ENCODE data around the gene ACTL6A. TPM values are rescaled to one million over a fixed set of nuclear protein-coding genes. Genes with fewer than 3 reads are reported as not detected.

Gene ACTL6A
- total and polyA plus RNA-seq, 11 donors: 14.1 to 32.6 (median 19.8) TPM

DNA sequence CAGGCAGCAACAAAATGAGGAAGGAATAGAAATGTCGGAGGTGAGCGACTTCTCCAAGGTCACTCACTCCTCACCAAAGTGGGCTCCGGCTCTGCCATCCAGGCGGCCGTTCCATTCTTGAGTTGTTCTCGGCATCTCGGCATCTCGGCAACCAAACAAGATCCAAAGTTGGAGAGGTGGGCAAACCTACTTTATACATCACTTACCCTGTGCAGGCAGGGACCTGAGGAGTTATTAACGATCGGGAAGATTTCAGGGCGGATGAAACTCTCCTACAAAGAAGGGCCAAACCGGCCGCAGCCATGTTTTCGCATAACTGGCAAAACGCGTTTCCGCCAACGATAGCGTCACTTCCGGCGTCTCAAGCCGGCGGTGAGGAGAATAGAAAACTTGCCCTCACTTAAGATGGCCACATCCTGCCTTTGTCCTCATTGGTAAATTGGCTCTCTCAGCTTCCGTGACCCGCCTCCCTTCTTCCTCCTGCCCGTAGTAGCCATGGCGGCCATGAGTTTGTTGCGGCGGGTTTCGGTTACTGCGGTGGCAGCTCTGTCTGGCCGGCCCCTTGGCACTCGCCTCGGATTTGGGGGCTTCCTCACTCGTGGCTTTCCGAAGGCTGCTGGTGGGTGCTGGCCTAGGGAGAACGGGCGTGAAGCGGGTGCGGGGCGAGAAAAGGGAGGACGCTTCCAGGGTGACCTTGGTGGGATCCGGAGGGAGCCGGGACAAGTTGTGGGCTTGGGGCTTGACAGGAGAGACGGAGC lies 41.8 kb downstream of the ACTL6A start, which contains the start of the genes MRPL47 and NDUFB5:
MRPL47 (minus strand) TSS at position 318 of the 758 bp plus-strand sequence; CDS start at position 304, 14 bp downstream.
NDUFB5 (plus strand) TSS at position 474 of the 758 bp plus-strand sequence; CDS start at position 496, 22 bp downstream.
- peak within 1 kb of the TSS; percentile 66 to 94 (median 80) for H3K4me3 ChIP-seq
- peaks cover 0 to 58% (median 44%) of the 10 kb centered on the region in 9 donors for H3K36me3 ChIP-seq
- intact Hi-C loops (cut with DNase I): loop anchor here in 1 of 10 donors (2.0 kb wide), 1 partner anchor 42 kb away; the partner anchor contains the start of gene ACTL6A
- ATAC-seq: peak; percentile 99 to 100 (median 100)
- H3K27ac ChIP-seq: peak within 1 kb of the TSS; percentile 87 to 98 (median 95)
- H3K9me3 ChIP-seq: no peaks in the 10 kb centered on the region
- WGBS, 4 donors: 0 to 1% (median 0%) methylated on average over 33 to 45 of the region's 45 CpGs
- no peaks in the 10 kb centered on the region for H3K27me3 ChIP-seq
- DNase-seq: peak; percentile 95 to 96 (median 95)
- H3K4me1 ChIP-seq: peaks cover 4 to 53% (median 32%) of the 10 kb centered on the region in 12 donors
- TF ChIP-seq, protein P1, sequence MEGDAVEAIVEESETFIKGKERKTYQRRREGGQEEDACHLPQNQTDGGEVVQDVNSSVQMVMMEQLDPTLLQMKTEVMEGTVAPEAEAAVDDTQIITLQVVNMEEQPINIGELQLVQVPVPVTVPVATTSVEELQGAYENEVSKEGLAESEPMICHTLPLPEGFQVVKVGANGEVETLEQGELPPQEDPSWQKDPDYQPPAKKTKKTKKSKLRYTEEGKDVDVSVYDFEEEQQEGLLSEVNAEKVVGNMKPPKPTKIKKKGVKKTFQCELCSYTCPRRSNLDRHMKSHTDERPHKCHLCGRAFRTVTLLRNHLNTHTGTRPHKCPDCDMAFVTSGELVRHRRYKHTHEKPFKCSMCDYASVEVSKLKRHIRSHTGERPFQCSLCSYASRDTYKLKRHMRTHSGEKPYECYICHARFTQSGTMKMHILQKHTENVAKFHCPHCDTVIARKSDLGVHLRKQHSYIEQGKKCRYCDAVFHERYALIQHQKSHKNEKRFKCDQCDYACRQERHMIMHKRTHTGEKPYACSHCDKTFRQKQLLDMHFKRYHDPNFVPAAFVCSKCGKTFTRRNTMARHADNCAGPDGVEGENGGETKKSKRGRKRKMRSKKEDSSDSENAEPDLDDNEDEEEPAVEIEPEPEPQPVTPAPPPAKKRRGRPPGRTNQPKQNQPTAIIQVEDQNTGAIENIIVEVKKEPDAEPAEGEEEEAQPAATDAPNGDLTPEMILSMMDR (IDR thresholded peaks at IDR 0.05): peak in 1 of 12 donors; percentile 7
- TF ChIP-seq POLR2A (IDR thresholded peaks at IDR 0.05): peak; percentile 63 to 73

GRCh38 chr3:179606534-179607085 lies 43.9 kb downstream of the ACTL6A start:
- intact Hi-C loops (cut with DNase I): no loop called here
- Histone ChIP-seq H3K36me3 (peaks cover 0 to 50% (median 23%) of the 10 kb centered on the region in 9 donors), H3K27me3 (no peaks in the 10 kb centered on the region), H3K4me3 (no peak overlapping the region), H3K9me3 (no peaks in the 10 kb centered on the region), H3K27ac (no peak overlapping the region), H3K4me1 (peaks cover 4 to 65% (median 36%) of the 10 kb centered on the region in 12 donors)
- ATAC-seq: no peak
- 85 to 93% (median 90%) methylated on average over 4 of the region's 4 CpGs for WGBS, 4 donors
- DNase-seq: no peak
- TF ChIP-seq, protein P1 (IDR thresholded peaks at IDR 0.05): no peak
- no peak for TF ChIP-seq POLR2A (IDR thresholded peaks at IDR 0.05)

DNA sequence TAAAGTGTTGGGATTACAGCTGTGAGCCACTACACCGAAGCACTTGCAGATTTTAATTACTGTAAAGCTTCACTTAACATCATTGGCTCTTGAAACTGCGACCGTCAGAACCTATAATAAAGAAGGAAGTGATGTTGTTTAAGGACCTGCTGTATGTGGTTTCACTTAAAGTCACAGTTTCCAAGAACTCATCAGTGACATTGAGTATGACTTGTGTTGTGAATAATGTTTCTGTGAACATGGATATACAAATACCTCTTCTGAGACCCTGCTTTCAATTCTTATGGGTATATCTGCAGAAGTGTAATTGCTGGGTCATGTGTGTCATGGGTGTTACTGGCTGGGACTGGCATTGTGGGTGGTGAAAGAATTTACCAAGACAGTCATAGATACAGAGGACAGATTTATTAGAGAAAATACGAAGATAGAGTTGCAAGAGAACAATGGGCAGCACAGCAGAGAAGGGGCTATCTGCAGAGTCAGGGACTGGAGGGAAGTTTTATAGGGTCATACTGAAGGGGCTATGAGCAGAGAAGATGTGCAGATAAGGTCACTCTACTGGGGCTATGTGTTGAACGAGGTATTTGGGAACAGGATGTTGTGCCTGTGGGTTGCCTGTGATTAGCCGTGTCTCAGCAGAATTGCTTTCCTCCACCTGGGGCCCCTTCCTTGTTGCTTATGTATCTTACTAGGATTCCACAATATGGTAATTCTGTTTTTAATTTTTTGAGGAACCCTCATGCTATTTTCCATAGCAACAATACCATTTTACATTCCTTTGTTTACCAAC lies 46.4 kb downstream of the ACTL6A start:
- 52 to 59% (median 56%) methylated on average over 6 of the region's 6 CpGs for WGBS, 4 donors
- H3K9me3 ChIP-seq: no peaks in the 10 kb centered on the region
- peak overlapping the region in 1 of 12 donors; percentile 73 for H3K27ac ChIP-seq
- peaks cover 0 to 58% (median 33%) of the 10 kb centered on the region in 12 donors for H3K4me1 ChIP-seq
- no peaks in the 10 kb centered on the region for H3K27me3 ChIP-seq
- no peak for TF ChIP-seq POLR2A (IDR thresholded peaks at IDR 0.05)
- TF ChIP-seq, protein P1 (IDR thresholded peaks at IDR 0.05): no peak
- H3K36me3 ChIP-seq: peaks cover 0 to 50% (median 15%) of the 10 kb centered on the region in 9 donors
- intact Hi-C loops (cut with DNase I): no loop called here
- no peak overlapping the region for H3K4me3 ChIP-seq
- ATAC-seq (no peak), DNase-seq (no peak)

Data from heart left ventricle (tissue), 16 donors.